ENCODE results near the gene MAP3K4.
"Not testable (repeated sequence)": the region's sequence is repeated elsewhere in the genome, so short reads cannot be mapped to it uniquely, and the experiment has no call there.

The MAP3K4 gene

GRCh38 chr6:160972594-160972993 lies 19.0 kb upstream of the MAP3K4 start:
- DNase-seq (ENCODE audit: low read depth): not testable (repeated sequence)

GRCh38 chr6:160973311-160974250 lies 18.0 kb upstream of the MAP3K4 start:
- DNase-seq (ENCODE audit: low read depth): no peak

GRCh38 chr6:160974304-160974771 lies 17.2 kb upstream of the MAP3K4 start:
- DNase-seq (ENCODE audit: low read depth): no peak

GRCh38 chr6:160975162-160975561 lies 16.4 kb upstream of the MAP3K4 start:
- no peak for DNase-seq (ENCODE audit: low read depth)

GRCh38 chr6:160975961-160976360 lies 15.6 kb upstream of the MAP3K4 start:
- not testable (repeated sequence) for DNase-seq (ENCODE audit: low read depth)

GRCh38 chr6:160978141-160978901 lies 13.2 kb upstream of the MAP3K4 start:
- DNase-seq (ENCODE audit: low read depth): no peak

GRCh38 chr6:160979061-160979708 lies 12.4 kb upstream of the MAP3K4 start:
- DNase-seq (ENCODE audit: low read depth): no peak

- not testable (repeated sequence) for DNase-seq (ENCODE audit: low read depth)
Observed at GRCh38 chr6:160983377-160983948, 8.1 kb upstream of the MAP3K4 start.

- no peak for DNase-seq (ENCODE audit: low read depth)
Observed at GRCh38 chr6:160986851-160987250, 4.7 kb upstream of the MAP3K4 start.

GRCh38 chr6:160987265-160987664 lies 4.3 kb upstream of the MAP3K4 start:
- no peak for DNase-seq (ENCODE audit: low read depth)

- DNase-seq (ENCODE audit: low read depth): no peak
Observed at GRCh38 chr6:160990847-160991405, 643 bp upstream of the MAP3K4 start.

- DNase-seq (ENCODE audit: low read depth): no peak
Observed at GRCh38 chr6:160992061-160992979, 751 bp downstream of the MAP3K4 start.

- DNase-seq (ENCODE audit: low read depth): no peak
Observed at GRCh38 chr6:160992980-160993314, 1.4 kb downstream of the MAP3K4 start.

- no peak for DNase-seq (ENCODE audit: low read depth)
Observed at GRCh38 chr6:160995271-160995670, 3.7 kb downstream of the MAP3K4 start.

GRCh38 chr6:160996131-160996601 lies 4.6 kb downstream of the MAP3K4 start:
- DNase-seq (ENCODE audit: low read depth): no peak

GRCh38 chr6:160998217-160998616 lies 6.6 kb downstream of the MAP3K4 start:
- no peak for DNase-seq (ENCODE audit: low read depth)

GRCh38 chr6:160998766-160999165 lies 7.2 kb downstream of the MAP3K4 start:
- no peak for DNase-seq (ENCODE audit: low read depth)

- no peak for DNase-seq (ENCODE audit: low read depth)
Observed at GRCh38 chr6:160999516-160999915, 7.9 kb downstream of the MAP3K4 start.

GRCh38 chr6:161000632-161001031 lies 9.1 kb downstream of the MAP3K4 start:
- no peak for DNase-seq (ENCODE audit: low read depth)

GRCh38 chr6:161001421-161001820 lies 9.9 kb downstream of the MAP3K4 start:
- no peak for DNase-seq (ENCODE audit: low read depth)

GRCh38 chr6:161003336-161003735 lies 11.8 kb downstream of the MAP3K4 start:
- DNase-seq (ENCODE audit: low read depth): no peak

Data from activated T-cell treated with anti-CD3 and anti-CD28 coated beads for 1 hour (primary cell).